Measurements from ENCODE around the gene GFI1.

The GFI1 gene

GRCh38 chr1:92488416-92488815 lies 1.7 kb upstream of the GFI1 start:
- no peak for DNase-seq (ENCODE audit: low read depth in 3 of 3)

- no peak for DNase-seq (ENCODE audit: low read depth in 3 of 3)
Observed at GRCh38 chr1:92487078-92487605, 417 bp upstream of the GFI1 start.

- peak; percentile 73 to 89 (median 76) for DNase-seq (ENCODE audit: low read depth in 3 of 3)
Observed at GRCh38 chr1:92485381-92486250, 1.1 kb downstream of the GFI1 start.

GRCh38 chr1:92484472-92485380 lies 2.0 kb downstream of the GFI1 start:
- peak; percentile 53 to 77 (median 58) for DNase-seq (ENCODE audit: low read depth in 3 of 3)

- peak; percentile 52 to 81 (median 55) for DNase-seq (ENCODE audit: low read depth in 3 of 3)
Observed at GRCh38 chr1:92483610-92484471, 2.9 kb downstream of the GFI1 start.

- DNase-seq (ENCODE audit: low read depth in 3 of 3), result no peak
Observed at GRCh38 chr1:92482665-92483609, 3.8 kb downstream of the GFI1 start.

GRCh38 chr1:92481971-92482664 lies 4.6 kb downstream of the GFI1 start:
- no peak for DNase-seq (ENCODE audit: low read depth in 3 of 3)

- DNase-seq (ENCODE audit: low read depth in 3 of 3), result no peak
Observed at GRCh38 chr1:92481599-92481925, 5.2 kb downstream of the GFI1 start.

GRCh38 chr1:92480813-92481598 lies 5.7 kb downstream of the GFI1 start:
- no peak for DNase-seq (ENCODE audit: low read depth in 3 of 3)

GRCh38 chr1:92480200-92480812 lies 6.4 kb downstream of the GFI1 start:
- DNase-seq (ENCODE audit: low read depth in 3 of 3), result no peak

- DNase-seq (ENCODE audit: low read depth in 3 of 3), result no peak
Observed at GRCh38 chr1:92479587-92479986, 7.1 kb downstream of the GFI1 start.

GRCh38 chr1:92478393-92478792 lies 8.3 kb downstream of the GFI1 start:
- DNase-seq (ENCODE audit: low read depth in 3 of 3), result no peak

GRCh38 chr1:92476071-92476631 lies 10.6 kb downstream of the GFI1 start:
- DNase-seq (ENCODE audit: low read depth in 3 of 3), result peak in 1 of 3 experiments; percentile 52

- no peak for DNase-seq (ENCODE audit: low read depth in 3 of 3)
Observed at GRCh38 chr1:92475029-92475428, 11.7 kb downstream of the GFI1 start.

- DNase-seq (ENCODE audit: low read depth in 3 of 3), result no peak
Observed at GRCh38 chr1:92473781-92474495, 12.8 kb downstream of the GFI1 start.

GRCh38 chr1:92470216-92470615 lies 16.5 kb downstream of the GFI1 start:
- DNase-seq (ENCODE audit: low read depth in 3 of 3), result no peak

- no peak for DNase-seq (ENCODE audit: low read depth in 3 of 3)
Observed at GRCh38 chr1:92466683-92467352, 19.9 kb downstream of the GFI1 start.

Measured in stimulated activated CD4-positive, alpha-beta T cell treated with anti-CD3 and anti-CD28 coated beads, TNF-alpha, amount 100 ng/mL, for 24 hours (primary cell).